GM20431 (cell line): ENCODE measurements around the gene RALGDS.

Experiments used
- in situ Hi-C: fragments of 300-500 bp; cut with MseI, MboI; formaldehyde crosslinking; loops from one replicate; pipeline ENCODE4 v1.15.0; 2020; ENCODE audit warnings: low sequenced_read_pairs; ENCODE audit not compliant: unreplicated experiment

RALGDS gene

GRCh38 chr9:133139246-133140173 is 18.5 kb upstream of the RALGDS start:
- in situ Hi-C loops = loop anchor here (10.0 kb wide), 1 partner anchor 105 kb away; the partner anchor contains the start of gene GTF3C5

- in situ Hi-C loops = no loop called here
Measured at GRCh38 chr9:133137451-133138231, 16.6 kb upstream of the RALGDS start.

DNA sequence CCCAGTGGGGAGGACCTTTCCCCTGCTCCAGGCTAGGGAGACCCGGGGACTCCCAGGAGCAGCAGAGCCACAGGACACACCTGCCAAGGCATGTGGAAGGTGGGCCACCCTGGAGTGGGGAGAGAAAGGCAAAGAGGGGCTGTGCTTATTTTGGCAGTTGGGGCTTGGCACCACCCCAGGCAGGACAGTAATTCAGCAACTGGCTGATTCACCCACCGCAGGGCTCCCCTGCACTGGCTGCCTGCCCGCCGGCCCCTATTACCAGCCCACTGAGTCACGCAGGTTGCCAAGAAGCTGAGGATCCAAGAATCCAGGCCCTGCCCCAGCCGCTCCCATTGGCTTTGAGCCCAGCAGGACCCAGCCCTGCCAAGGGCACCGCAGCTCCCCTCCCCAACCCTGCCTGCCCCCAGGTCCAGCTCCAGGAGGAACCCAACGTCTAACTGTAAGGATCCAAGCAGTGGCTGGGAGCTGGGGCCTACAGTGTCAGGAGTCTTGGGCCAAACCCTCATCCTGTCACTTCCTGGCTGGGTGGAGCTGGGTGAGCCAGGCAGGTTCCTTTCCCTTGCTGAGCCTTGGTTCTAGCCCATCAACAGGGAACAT is 14.2 kb upstream of the RALGDS start:
- in situ Hi-C loops = no loop called here

DNA sequence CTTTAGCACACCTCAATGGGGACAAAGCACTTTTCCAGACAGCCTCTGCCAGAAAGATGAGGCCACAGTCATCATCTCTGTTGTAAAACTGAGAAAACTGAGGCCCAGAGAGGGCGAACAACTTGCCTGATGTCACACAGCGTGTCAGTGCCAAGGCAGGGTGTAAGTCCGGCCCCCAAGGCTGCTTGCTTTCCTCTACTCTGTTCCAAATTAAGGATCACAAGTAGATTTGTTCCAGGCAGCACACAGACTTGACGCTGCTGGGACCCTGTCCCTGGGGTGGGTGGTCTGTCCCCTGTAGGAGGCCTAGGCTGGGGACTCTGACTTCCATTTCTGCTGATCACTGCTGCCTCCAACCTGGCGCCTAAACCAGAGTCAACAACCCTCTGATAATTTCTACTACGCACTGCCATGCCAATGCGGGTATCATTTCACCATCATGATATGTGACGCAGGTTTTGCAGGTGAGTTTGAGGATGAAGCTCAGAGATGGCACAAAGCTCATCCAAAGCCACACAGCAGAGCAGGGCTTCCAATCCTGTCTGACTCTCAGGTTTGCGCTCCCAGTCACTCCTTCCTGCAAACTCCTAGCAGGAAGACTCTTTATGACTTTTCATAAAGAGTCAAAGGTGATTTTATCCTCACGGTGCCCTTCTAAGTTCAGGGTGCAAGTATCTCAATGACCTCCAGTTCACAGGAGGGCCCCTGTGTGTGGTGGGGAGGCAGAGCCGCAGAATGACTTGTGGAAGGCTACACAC is 13.5 kb upstream of the RALGDS start:
- in situ Hi-C loops = no loop called here

DNA sequence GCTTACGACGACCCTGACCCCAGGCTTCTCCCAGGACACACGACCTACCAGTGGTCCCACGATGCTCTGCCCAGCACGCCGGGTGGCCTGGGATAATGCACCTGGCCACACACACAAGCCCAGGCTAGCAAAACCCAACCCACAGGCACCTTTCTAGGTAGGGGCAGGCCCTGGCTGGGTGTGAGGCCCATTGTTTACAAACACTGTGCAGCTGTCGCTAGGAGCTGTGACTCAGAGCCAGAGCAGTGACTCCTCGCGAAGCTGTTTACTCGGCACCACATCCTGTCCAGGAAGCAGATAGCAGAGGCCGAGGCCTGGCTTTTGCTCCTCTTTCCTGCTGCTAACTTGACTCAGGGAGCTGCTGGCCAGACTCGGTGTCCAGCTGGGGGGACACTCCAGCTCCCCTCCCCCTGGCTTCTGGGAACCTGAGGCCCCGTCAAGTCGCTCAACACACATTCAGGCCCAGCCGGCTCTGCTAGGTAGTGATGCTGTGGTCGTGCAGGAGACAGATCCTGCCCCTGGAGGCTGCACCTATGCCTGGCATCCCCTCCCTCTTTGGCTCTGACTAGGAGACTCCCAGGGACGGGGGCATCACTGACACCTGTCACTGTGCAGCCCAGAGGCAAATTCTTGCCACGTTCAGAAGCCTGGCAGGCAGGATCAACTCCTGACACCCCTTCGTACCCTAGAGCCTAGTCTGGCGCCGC is 12.8 kb upstream of the RALGDS start:
- in situ Hi-C loops = no loop called here

GRCh38 chr9:133132174-133132573 is 11.1 kb upstream of the RALGDS start:
- in situ Hi-C loops = no loop called here

- in situ Hi-C loops = no loop called here
Measured at GRCh38 chr9:133131506-133131905, 10.5 kb upstream of the RALGDS start.

- in situ Hi-C loops = no loop called here
Measured at GRCh38 chr9:133130685-133131244, 9.7 kb upstream of the RALGDS start.

- in situ Hi-C loops = no loop called here
Measured at GRCh38 chr9:133129001-133129795, 8.2 kb upstream of the RALGDS start.

DNA sequence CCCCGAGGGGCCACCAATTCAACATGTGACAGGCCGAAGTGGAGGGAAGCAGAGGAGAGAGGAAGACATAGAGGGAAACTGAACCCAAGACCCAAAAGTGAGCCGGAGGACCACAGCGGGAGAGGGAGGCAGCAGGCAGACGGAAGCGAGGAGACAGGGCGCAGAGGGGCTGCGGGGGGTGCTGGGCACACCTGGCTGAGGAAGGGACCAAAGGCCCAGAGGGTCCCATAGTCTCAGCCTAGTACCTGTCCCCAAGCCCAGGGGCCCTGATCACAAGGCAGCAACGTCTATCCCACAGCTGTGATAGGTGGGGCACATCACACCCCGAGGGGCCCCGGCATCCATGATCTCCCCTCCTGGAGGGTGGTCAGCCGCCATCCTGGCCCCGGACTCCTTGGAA is 7.1 kb upstream of the RALGDS start:
- in situ Hi-C loops = no loop called here

GRCh38 chr9:133127340-133127981 is 6.4 kb upstream of the RALGDS start:
- in situ Hi-C loops = no loop called here

- in situ Hi-C loops = no loop called here
Measured at GRCh38 chr9:133126697-133127339, 5.8 kb upstream of the RALGDS start.

- in situ Hi-C loops = no loop called here
Measured at GRCh38 chr9:133125941-133126696, 5.1 kb upstream of the RALGDS start.

- in situ Hi-C loops = no loop called here
Measured at GRCh38 chr9:133124907-133125275, 3.9 kb upstream of the RALGDS start.

- in situ Hi-C loops = no loop called here
Measured at GRCh38 chr9:133124123-133124906, 3.3 kb upstream of the RALGDS start.
